HK-2 (cell line): ENCODE results near the gene GPR26.

ENCODE experiments used
- DNase-seq: peaks from one replicate; pipeline ENCODE4 v3.0.0-alpha.2; 2018; ENCODE audit not compliant: unreplicated experiment

Gene GPR26, protein sequence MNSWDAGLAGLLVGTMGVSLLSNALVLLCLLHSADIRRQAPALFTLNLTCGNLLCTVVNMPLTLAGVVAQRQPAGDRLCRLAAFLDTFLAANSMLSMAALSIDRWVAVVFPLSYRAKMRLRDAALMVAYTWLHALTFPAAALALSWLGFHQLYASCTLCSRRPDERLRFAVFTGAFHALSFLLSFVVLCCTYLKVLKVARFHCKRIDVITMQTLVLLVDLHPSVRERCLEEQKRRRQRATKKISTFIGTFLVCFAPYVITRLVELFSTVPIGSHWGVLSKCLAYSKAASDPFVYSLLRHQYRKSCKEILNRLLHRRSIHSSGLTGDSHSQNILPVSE

DNA sequence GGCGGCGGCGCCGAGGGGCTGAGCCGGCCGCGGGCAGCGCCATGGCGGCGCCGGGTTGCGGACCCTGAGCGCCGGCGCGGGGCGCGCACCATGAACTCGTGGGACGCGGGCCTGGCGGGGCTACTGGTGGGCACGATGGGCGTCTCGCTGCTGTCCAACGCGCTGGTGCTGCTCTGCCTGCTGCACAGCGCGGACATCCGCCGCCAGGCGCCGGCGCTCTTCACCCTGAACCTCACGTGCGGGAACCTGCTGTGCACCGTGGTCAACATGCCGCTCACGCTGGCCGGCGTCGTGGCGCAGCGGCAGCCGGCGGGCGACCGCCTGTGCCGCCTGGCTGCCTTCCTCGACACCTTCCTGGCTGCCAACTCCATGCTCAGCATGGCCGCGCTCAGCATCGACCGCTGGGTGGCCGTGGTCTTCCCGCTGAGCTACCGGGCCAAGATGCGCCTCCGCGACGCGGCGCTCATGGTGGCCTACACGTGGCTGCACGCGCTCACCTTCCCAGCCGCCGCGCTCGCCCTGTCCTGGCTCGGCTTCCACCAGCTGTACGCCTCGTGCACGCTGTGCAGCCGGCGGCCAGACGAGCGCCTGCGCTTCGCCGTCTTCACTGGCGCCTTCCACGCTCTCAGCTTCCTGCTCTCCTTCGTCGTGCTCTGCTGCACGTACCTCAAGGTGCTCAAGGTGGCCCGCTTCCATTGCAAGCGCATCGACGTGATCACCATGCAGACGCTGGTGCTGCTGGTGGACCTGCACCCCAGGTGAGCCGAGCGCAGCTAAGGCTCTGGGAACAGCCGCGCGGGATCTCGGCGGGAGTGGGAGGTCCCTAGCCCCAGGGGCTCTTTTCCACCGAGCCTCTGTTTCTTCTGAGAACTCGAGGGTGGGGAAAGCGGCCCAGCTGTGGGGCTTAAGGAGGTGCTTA lies at the start of gene GPR26:
GPR26 (plus strand) TSS at position 38 of the 919 bp plus-strand sequence; CDS start at position 91, 53 bp downstream.
- DNase-seq = no peak

DNA sequence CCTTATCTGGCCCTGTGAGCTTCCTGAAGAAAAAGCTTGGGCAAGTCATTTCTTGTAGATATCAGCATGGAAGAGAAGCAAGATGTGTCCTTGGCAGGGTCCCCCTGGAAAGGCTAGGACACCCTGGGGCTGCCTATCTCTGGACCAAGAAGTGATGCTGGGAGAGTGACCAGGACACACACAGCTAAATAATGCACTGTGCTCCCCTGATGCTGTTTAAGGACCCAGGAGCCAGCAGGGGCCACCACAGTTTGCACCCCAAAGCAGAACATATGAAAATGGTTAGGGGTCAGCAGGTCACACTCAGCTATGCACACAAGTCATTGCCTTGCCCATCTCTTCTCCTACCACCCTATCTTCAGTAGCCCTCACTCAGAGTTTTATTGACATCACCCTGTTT lies 47.9 kb upstream of the GPR26 start:
- no peak for DNase-seq

DNA sequence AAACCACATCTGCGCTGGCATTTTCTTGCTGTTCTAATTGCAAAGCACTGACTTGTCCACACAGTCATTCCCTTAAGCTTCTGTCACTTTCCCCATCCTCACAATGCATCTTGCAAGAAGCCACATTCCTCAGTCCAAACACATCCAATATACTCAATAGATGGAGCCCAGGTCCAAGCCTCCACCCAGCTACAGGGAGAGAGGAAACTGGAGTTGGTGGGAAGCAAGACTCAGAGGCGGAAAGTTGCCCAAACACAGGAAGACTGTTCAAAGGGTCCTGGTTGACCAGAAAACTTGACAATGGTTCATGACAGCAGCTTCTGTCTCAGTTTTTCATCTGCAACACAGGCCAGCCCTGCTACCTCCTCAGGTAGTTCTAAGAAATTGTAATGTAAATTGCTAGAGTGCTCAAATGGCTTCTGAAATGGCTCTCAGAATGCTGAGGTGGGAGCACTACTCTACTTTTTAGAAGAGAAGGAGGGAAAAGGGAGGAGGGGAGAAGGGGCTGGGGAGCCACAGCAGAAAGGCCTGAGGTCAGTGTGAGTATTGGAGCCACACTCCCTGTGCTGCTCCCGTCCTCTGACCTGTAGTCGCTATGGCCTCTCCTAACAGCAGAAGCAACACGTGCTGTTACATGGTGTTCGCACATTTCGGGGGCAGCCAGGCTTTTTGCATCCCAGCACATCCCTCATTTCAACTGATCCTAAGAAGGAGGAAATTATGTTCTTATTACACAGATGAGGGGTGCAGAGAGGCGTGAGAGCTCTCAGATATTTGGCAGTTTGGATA lies 46.9 kb upstream of the GPR26 start:
- DNase-seq = no peak

GRCh38 chr10:123620621-123621020 lies 45.5 kb upstream of the GPR26 start:
- no peak for DNase-seq

DNA sequence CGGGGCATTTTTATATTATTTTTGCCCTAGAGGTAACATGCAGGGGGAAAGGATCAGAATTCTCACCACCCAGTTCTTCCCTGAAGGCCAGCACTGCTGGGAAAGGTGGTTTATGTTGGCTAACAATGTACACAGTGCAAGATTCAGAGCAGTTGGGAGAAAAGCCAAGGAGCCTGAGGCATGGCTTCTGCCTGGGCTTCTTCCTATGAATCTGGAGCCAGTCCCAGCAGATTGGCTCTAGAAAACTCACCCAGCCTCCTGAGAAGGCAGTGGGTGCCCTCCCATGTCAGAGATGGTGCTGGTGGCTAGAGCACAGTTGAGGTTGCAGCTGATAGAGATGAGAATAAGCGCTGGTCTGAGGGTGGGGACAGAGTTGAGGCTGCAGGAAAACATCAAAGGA lies 44.7 kb upstream of the GPR26 start:
- no peak for DNase-seq

DNA sequence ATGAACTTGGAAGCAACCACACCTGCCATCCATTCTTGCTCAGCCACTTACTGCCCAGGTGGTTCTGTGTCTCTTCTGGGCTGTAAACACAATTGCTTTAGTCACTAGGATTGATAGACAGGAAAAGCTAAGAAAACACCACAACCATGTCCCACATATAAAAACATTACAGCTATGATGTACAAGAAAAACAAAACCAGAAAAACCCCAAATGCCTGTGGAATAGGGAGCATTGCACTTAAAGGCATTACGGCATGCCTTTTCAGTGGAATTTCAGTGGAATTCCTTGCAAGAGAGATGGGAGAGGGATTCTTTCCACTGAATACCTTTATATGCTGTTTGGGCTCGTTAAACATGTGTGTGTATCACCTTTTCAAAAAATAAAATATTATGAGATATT lies 44.2 kb upstream of the GPR26 start:
- DNase-seq = no peak

DNA sequence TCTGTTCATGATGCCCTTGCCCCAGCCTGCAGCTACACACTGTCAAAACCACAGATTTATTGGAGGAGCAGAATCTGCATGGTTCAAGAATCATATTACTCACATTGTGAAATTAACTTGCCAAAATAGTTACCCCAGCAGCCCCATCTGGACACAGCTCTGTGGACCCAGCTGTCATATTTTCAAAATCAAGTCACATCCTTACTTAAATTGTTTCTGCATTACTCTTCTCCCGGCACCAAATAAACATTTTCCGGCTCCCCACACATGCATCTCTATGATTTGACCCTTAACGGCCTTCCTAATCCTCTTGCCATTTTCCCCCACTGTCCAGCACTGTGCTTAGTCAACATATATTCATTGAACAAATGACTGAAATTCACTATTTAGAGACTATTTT lies 43.8 kb upstream of the GPR26 start:
- no peak for DNase-seq

- no peak for DNase-seq
These were observed 42.1 kb upstream of the GPR26 start for GRCh38 chr10:123624086-123624485.

- no peak for DNase-seq
These were observed 33.0 kb upstream of the GPR26 start for GRCh38 chr10:123633106-123633505.

DNA sequence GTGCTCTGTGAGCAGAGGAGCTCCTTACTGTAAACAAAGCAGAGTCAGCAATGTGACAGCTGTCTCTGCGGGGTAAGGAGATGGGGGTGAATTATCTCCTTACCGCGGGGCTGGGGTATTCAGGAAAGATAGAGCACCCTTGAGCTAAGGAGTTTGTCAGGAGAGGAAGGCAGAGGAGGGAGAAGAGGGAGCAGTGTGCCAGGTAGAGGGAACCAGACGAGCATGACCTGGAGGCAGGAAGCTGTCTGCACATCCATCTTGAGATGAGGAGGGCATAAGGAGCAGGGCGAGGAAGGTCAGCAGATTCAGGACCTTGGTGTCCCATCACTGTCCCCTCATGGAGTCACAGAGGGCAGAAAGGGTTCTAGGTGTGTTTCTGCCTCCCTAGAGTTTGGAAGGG lies 32.5 kb upstream of the GPR26 start:
- DNase-seq = no peak

GRCh38 chr10:123634221-123634620 lies 31.9 kb upstream of the GPR26 start:
- no peak for DNase-seq

DNA sequence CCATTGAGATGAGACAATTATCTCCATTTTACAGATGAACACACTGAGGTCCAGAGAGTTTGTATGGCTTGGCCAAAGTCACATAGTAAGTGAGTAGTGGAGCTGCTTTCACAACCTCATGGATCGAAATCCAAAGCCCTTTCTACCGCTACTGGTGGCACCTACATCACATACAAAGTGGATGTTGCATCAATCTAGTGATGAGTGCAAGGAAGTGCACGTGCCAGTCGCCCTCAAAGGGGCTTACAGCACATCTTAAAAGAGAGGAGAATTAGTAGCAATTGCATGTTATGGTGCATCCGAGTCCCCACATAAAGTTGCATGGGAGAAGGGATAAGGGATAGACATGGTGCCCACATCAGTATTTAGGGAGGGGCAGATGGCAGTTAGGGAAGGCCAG lies 31.0 kb upstream of the GPR26 start:
- DNase-seq = no peak

GRCh38 chr10:123635745-123636144 lies 30.4 kb upstream of the GPR26 start:
- DNase-seq = no peak

DNA sequence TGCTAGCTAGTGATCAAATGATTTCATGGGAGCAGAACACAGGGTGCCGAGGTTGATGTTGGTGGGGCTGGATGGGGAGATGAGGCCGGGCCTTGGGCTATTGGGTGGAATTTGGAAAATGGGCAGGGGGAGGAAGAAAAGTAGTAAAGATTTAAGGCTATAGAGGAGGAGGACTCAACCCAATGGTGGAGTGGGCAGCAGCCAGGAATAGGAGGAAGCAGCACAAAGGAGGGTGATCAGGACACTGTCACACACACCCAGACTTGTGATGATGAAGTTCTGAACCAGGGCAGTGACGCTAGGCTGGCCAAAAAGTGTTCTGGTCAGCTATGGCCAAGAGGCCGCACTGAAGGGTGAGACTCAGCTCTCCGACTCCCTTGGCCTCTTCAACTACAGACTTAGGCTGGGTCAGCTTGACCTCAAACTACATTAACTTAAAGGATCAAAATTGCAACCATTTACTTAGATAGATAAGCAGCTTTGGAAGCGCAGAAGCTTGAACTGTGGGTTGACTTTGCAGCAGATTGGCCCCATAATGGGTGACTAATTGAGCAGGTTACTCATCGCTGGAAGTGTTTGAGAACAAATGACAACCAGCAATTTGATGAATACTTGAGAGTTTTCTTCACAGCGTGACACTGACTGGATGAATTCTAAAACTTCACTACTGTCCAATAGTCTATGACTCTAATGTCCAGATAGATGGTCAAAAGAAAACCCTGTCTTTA lies 29.4 kb upstream of the GPR26 start:
- DNase-seq = no peak

DNA sequence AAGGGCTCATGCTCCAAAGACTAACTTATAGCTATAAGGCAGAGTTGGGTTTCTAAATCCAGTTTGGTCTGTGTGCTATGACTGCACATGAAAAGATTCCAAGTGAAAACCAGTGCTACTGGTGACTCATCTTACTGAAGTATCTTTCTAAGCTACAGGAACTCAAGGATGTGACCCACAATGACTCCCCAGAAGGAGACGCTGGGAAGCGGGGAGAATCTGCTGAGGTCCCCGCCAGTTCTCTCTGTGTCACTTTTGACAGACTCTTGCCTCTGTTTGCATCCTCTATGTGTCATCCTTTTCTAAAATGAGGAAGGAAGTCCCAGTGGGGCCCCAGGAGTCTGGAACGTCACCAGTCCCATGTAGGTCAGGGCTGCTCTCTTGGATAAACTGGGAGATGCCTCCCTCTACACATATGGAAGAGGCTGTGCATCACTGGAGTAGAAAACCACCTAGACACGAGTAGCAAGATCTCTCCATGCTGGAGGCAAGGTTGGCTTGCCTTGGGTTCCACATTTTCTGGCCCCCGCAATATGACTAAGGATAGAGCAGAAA lies 28.8 kb upstream of the GPR26 start:
- no peak for DNase-seq

DNA sequence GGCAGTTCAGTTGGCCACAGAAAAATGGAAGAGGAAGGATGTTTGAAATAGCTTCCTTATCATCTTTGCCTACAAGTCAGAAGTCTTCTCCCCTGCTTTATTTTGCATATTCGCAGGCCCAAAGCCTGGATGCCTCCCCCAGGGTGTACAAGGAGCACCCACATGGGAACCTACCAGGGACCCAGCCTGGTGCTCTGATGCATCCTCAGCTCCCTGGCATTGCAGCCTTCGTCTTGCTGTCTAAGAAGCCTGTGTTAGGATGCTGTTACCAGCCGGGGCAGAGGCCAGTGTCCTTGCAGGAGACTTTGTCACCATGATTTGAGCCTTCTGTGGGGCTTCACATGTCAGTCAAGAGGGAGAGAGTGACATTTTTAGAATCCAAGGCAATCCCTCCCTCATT lies 27.0 kb upstream of the GPR26 start:
- DNase-seq = no peak

DNA sequence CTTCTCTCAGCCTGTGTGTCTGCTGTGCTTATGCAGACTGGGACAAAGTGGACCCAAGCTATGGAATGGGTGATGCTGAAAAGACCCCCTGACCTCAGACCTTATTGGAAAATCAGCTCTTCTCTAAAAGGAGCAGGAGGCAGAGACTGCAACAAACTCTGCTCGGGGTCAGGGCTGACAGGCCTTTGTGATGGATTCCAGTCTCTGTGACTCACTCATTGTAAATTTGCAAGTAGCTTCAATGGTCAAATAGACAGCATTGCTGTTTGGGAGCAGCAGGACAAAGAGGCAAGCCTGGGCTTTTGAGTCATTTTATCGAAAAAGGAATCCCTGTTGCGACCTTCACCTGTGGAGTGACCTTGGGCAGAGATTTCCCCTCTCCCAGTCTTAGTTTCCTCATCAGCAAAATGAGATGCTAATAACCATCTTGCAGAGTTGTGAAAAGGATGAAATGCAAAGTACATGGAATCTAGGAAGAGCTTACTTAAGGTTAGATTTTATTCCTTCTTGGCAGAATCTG lies 26.1 kb upstream of the GPR26 start:
- no peak for DNase-seq

GRCh38 chr10:123642293-123642692 lies 23.9 kb upstream of the GPR26 start:
- no peak for DNase-seq

DNA sequence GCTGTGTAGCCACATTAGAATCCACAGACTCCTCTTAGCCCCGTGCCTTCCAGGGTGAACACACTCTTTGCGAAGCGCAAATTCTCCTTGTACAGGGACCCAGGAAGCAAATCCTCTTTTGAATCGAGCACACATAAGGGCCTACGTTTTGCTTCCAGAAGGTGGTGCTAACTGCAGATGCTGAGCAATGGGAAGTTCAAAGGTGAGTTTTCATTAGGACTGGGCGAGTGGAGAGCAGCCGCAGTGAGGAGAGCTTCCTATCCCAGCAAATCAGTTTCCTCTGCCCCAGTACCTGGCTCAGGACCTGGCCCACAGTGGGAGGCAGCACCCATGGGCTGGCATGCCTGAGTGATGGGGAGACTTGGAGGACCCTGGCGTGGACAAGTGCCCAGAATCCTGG lies 23.5 kb upstream of the GPR26 start:
- DNase-seq = no peak

DNA sequence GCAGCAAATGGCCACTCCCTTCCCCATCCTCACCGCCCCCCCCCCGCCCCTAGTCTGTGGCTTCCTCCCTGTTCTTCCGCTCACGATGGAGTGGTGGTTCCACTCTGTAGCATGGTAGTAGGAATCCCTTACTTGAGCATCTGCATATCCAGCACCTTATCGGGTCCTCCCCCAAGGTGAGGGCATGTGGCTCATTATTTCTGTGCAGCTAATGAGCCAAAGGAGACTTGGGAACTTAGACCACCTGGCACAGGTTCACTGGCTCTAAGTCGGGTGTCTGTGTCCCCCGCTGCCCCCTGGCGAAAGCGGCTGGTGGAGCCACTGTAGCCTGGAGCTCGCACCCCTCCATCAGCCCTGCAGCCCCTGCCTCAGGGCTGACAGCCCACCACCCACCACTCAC lies 22.8 kb upstream of the GPR26 start:
- no peak for DNase-seq

DNA sequence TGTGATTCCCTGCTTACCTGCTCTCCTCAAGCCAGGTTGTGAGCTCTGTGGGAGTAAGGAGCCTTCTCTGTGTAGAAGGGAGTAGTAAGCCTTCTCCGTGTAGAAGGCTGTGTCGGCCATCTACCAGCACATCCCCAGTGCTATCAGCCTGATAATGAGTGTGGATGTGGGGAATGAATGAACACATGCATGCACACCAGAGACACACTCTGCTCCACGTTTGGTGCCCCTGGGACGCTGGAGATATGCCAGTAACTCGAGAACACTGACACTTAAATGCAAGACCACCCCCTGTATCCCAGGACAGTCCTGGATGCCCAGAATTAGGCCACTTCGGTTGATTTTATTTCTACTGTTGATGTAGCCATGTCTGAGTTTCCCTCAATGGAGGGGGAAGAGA lies 21.1 kb upstream of the GPR26 start:
- no peak for DNase-seq
